ENCODE data around the gene MPZL1. TPM values are rescaled to one million over a fixed set of nuclear protein-coding genes. Genes with fewer than 3 reads are reported as not detected.

Gene MPZL1
- total RNA-seq: 10 to 100 TPM; 12.5 to 14.1 TPM

DNA sequence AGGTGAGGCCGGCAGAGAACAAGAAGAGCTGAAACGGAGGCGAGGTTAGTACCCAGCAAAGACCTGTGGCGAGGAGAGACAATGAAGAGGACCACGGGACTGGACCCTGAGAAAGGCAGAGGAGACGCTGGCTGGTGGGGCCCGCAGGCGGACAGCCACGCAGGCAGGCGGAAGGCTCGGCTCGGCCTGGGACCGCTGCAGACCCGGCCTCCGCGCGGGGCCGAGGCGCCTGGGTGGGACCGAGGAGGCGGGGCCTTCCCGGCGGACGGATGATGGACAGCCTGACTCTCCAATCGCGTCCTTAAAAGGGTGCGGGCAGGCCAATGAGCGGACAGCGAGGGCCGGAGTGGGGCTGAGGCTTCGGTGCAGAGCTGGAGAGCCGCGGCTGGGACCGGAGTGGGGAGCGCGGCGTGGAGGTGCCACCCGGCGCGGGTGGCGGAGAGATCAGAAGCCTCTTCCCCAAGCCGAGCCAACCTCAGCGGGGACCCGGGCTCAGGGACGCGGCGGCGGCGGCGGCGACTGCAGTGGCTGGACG is at the start of gene MPZL1:
MPZL1 (plus strand) TSS at position 366 of the 535 bp plus-strand sequence. CDS start 170 bp downstream, outside the sequence.
- ChIA-PET POLR2A (interaction anchor here (0.5 kb wide), 1 partner anchor 195 kb away, joined by 6 read pairs; no protein-coding TSS in a partner anchor), CTCF (interaction anchor here (1.0 kb wide), 1 partner anchor 8 kb away, joined by 3 read pairs; no protein-coding TSS in a partner anchor)
- H3K36me3 Mint-ChIP-seq (ENCODE audit: low read depth): peaks cover 5% of the 10 kb centered on the region
- peaks cover 67% of the 10 kb centered on the region for H3K4me1 Mint-ChIP-seq
- H3K27me3 Mint-ChIP-seq: no peaks in the 10 kb centered on the region
- H3K9me3 Mint-ChIP-seq: no peaks in the 10 kb centered on the region
- H3K27ac Mint-ChIP-seq: peak within 1 kb of the TSS; percentile 88
- H3K4me3 Mint-ChIP-seq: peak within 1 kb of the TSS; percentile 89
- peak; percentile 93 for DNase-seq

GRCh38 chr1:167672831-167673230 is 49.0 kb upstream of the MPZL1 start:
- Mint-ChIP-seq H3K36me3 (ENCODE audit: low read depth) (peaks cover 79% of the 10 kb centered on the region), H3K4me3 (no peak overlapping the region), H3K27me3 (no peaks in the 10 kb centered on the region), H3K27ac (no peak overlapping the region), H3K9me3 (no peaks in the 10 kb centered on the region), H3K4me1 (peaks cover 64% of the 10 kb centered on the region)
- CTCF ChIA-PET: interaction anchor here (0.5 to 1.2 kb wide), 5 partner anchors 23 to 83 kb away, joined by 3 to 4 read pairs (median 3); no protein-coding TSS in a partner anchor
- no peak for DNase-seq
- POLR2A ChIA-PET: no interaction called here

DNA sequence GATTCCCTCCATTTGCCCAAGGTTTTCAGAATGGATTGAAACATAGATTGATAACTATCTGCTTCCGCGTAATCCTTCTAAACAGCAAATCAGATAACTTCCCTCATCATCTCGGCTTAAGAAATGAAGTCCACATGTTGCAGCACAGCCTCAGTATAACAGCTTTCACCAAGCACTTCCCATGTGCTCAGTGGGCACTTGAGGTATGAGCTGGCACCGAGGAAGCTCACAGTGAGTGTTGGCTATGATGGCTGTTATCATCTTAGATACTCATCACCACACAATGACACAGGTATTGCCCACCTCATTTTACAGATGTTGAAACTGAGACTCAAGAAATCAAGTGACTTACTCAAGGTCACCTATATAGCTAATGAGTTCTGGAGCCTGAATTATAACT is 48.5 kb upstream of the MPZL1 start:
- ChIA-PET CTCF (interaction anchor here (0.5 to 1.2 kb wide), 5 partner anchors 23 to 84 kb away, joined by 3 to 4 read pairs (median 3); no protein-coding TSS in a partner anchor), POLR2A (no interaction called here)
- DNase-seq: no peak
- Mint-ChIP-seq H3K27me3 (no peaks in the 10 kb centered on the region), H3K36me3 (ENCODE audit: low read depth) (peaks cover 78% of the 10 kb centered on the region), H3K4me3 (no peak overlapping the region), H3K9me3 (no peaks in the 10 kb centered on the region), H3K27ac (no peak overlapping the region), H3K4me1 (peaks cover 63% of the 10 kb centered on the region)

DNA sequence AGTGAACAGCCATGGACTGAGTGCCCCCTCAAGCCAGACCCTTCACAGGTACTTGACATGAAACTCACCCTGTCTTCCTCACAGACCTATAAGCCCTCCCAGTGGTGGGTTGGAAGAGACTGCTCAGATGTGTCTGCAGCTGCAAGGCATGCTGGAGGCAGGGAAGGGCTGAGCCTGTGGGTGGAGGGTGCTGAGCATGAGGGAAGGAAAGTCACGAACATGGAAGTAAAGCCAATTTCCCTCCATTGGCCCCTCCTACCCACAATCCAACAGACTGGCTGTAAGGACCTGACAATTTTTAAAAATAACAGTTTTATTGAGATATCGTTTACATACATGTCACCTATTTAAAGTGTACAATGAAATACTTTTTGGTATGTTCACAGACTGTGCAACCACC is 47.6 kb upstream of the MPZL1 start:
- peaks cover 55% of the 10 kb centered on the region for H3K4me1 Mint-ChIP-seq
- H3K27ac Mint-ChIP-seq: no peak overlapping the region
- H3K4me3 Mint-ChIP-seq: no peak overlapping the region
- POLR2A ChIA-PET: no interaction called here
- no peaks in the 10 kb centered on the region for H3K9me3 Mint-ChIP-seq
- CTCF ChIA-PET: interaction anchor here (1.2 kb wide), 1 partner anchor 41 kb away, joined by 3 read pairs; no protein-coding TSS in a partner anchor
- no peak for DNase-seq
- H3K27me3 Mint-ChIP-seq: no peaks in the 10 kb centered on the region
- H3K36me3 Mint-ChIP-seq (ENCODE audit: low read depth): peaks cover 70% of the 10 kb centered on the region

DNA sequence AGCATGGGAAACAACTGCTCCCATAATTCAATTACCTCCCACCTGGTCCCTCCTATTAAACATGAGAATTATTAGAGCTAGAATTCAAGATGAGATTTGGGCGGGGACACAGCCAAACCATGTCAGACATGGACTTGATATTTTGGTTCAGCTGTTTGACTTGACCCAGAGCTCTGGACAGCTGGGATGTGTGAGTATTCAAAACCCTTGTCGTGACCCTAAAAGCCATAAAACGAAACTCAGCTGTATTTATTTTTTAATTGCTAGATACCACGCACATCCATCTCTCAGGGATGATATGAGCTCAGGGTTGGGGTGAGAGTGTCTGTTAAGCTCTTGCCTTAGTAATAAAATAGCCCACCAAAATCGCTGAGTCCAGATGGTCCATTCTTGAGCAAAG is 46.3 kb upstream of the MPZL1 start:
- POLR2A ChIA-PET: interaction anchor here (0.6 kb wide), 1 partner anchor 73 kb away, joined by 6 read pairs; no protein-coding TSS in a partner anchor
- Mint-ChIP-seq H3K36me3 (ENCODE audit: low read depth) (peaks cover 57% of the 10 kb centered on the region), H3K27me3 (no peaks in the 10 kb centered on the region), H3K9me3 (no peaks in the 10 kb centered on the region), H3K4me3 (no peak overlapping the region), H3K4me1 (peaks cover 49% of the 10 kb centered on the region), H3K27ac (no peak overlapping the region)
- no peak for DNase-seq
- CTCF ChIA-PET: interaction anchor here (0.9 to 2.4 kb wide), 5 partner anchors 9 to 122 kb away, joined by 3 to 7 read pairs (median 3); partner anchors contain the start of gene CREG1

DNA sequence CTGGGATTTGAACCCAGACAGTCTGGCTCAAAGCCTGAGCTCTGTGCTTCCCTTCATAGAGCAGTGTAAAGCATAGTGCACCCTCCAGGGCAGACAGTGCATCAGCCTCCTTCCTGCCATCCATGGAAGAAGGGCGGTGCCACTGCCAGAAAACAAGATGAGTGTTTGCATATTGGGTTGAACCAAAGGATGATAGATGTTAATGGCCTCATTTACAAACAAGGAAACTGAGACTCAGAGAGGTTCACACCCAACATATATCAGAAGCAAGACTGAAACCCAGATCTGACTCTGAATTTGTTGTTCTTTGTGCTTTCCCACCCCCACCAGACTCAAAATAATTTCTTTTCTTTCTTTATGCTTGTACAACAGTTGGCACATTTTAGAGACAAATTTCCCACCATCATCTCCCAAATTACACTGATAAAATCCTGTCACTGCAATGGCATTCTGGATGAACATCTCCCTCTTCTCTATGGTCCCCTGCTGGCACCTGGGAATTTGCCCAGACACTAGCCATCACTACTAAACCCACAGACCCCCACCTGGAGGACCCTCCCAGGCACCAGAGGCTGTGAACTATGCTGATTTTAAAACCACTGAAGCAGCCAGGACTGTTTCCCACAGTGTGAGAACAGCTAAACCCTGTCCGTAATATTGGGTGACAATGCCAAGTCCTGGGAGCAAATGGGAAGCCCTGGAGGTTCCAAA is 45.4 kb upstream of the MPZL1 start:
- H3K9me3 Mint-ChIP-seq: no peaks in the 10 kb centered on the region
- ChIA-PET POLR2A (no interaction called here), CTCF (interaction anchor here (0.7 to 2.4 kb wide), 4 partner anchors 9 to 30 kb away, joined by 3 to 7 read pairs (median 3); no protein-coding TSS in a partner anchor)
- H3K4me3 Mint-ChIP-seq: no peak overlapping the region
- no peak for DNase-seq
- peaks cover 52% of the 10 kb centered on the region for H3K36me3 Mint-ChIP-seq (ENCODE audit: low read depth)
- no peaks in the 10 kb centered on the region for H3K27me3 Mint-ChIP-seq
- peaks cover 40% of the 10 kb centered on the region for H3K4me1 Mint-ChIP-seq
- peak overlapping the region; percentile 32 for H3K27ac Mint-ChIP-seq

DNA sequence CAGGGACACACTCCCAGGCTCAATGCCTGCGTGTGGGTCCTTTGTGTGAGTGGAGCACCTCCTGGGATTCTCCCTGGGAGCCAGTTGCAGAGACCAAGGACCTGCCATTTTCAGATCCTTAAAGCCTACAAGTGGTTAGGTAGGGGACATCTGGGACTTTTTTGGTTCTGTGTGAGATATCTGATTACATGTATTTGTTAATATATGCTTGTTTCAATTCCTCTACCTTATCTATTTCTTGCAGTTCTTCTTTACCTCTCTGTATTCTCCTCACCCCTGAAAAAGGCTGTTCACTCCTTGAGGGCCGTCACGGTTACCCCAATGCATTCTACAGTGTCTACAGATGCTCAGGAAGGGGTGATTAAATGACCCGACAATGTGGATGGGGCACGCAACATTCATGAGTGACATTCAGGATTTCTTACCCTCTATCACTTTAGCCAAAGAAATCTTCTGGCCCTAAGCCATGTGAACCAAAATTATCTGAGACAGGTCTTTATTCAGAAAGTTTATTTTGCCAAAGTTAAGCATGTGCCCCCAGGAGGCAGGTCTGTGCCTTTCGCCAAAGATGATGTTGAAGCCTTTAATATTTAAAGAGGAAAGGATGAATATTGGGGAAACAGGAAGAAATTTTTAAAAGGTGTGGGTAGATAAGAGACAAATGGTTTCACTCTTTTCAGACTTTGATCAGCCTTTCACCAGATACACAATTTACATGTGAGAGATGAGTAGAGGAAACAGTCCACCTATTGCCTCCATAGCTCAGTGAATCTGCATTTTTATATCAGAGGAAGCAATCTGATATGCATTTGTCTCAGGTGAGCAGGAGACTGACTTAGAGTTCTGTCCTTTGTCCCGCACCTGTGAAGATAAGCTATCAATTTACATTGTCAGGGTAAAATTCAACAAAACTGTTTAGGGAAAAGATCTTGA is 44.6 kb upstream of the MPZL1 start:
- H3K9me3 Mint-ChIP-seq: no peaks in the 10 kb centered on the region
- POLR2A ChIA-PET: no interaction called here
- peaks cover 48% of the 10 kb centered on the region for H3K36me3 Mint-ChIP-seq (ENCODE audit: low read depth)
- CTCF ChIA-PET: interaction anchor here (1.1 to 2.4 kb wide), 2 partner anchors 10 to 11 kb away, joined by 4 to 7 read pairs; no protein-coding TSS in a partner anchor
- no peak overlapping the region for H3K27ac Mint-ChIP-seq
- peaks cover 33% of the 10 kb centered on the region for H3K4me1 Mint-ChIP-seq
- H3K27me3 Mint-ChIP-seq: no peaks in the 10 kb centered on the region
- no peak for DNase-seq
- H3K4me3 Mint-ChIP-seq: no peak overlapping the region

GRCh38 chr1:167678422-167678821 is 43.4 kb upstream of the MPZL1 start:
- no peak overlapping the region for H3K4me3 Mint-ChIP-seq
- H3K9me3 Mint-ChIP-seq: no peaks in the 10 kb centered on the region

DNA sequence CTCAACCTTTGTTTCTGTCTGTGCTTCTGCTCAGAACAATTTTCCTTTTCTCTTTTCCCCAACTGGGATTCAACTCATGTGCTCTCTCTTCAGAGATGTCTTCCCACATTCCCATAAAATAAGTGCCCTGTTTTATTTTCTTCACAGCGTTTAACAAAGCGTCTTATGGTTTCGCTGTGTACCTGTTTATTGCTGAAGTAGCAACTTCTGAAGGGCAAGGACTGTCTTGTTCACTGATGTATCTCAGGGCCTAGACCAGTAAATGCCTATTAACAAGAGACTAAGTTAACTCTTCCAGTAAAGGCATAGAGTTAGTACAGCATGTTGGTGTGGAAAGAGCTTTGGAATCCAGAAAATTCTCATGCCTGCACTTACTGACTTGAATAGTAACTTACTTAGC is 42.9 kb upstream of the MPZL1 start:
- CTCF ChIA-PET: interaction anchor here (1.1 kb wide), 1 partner anchor 79 kb away, joined by 3 read pairs; no protein-coding TSS in a partner anchor
- no peak for DNase-seq
- Mint-ChIP-seq H3K27ac (no peak overlapping the region), H3K27me3 (no peaks in the 10 kb centered on the region), H3K9me3 (no peaks in the 10 kb centered on the region), H3K36me3 (ENCODE audit: low read depth) (peaks cover 46% of the 10 kb centered on the region), H3K4me3 (no peak overlapping the region), H3K4me1 (peaks cover 20% of the 10 kb centered on the region)
- POLR2A ChIA-PET: no interaction called here

More at GRCh38 chr1:167678422-167678821, 43.4 kb upstream of the MPZL1 start:
- no peak for DNase-seq
- H3K4me1 Mint-ChIP-seq: peaks cover 24% of the 10 kb centered on the region
- no peaks in the 10 kb centered on the region for H3K27me3 Mint-ChIP-seq
- POLR2A ChIA-PET: no interaction called here
- H3K36me3 Mint-ChIP-seq (ENCODE audit: low read depth): peaks cover 46% of the 10 kb centered on the region
- CTCF ChIA-PET: interaction anchor here (1.1 kb wide), 1 partner anchor 78 kb away, joined by 3 read pairs; no protein-coding TSS in a partner anchor
- no peak overlapping the region for H3K27ac Mint-ChIP-seq

- DNase-seq: no peak
- Mint-ChIP-seq H3K9me3 (no peaks in the 10 kb centered on the region), H3K27ac (no peak overlapping the region), H3K4me1 (peaks cover 18% of the 10 kb centered on the region), H3K27me3 (no peaks in the 10 kb centered on the region), H3K4me3 (no peak overlapping the region), H3K36me3 (ENCODE audit: low read depth) (peaks cover 46% of the 10 kb centered on the region)
- ChIA-PET CTCF (interaction anchor here (1.9 kb wide), 1 partner anchor 11 kb away, joined by 6 read pairs; no protein-coding TSS in a partner anchor), POLR2A (no interaction called here)
Observed at GRCh38 chr1:167679714-167680113, 42.1 kb upstream of the MPZL1 start.

- no peaks in the 10 kb centered on the region for H3K9me3 Mint-ChIP-seq
- H3K4me1 Mint-ChIP-seq: peaks cover 13% of the 10 kb centered on the region
- H3K27ac Mint-ChIP-seq: no peak overlapping the region
- no peaks in the 10 kb centered on the region for H3K27me3 Mint-ChIP-seq
- DNase-seq: no peak
- H3K36me3 Mint-ChIP-seq (ENCODE audit: low read depth): peaks cover 50% of the 10 kb centered on the region
- H3K4me3 Mint-ChIP-seq: no peak overlapping the region
- ChIA-PET CTCF (interaction anchor here (1.0 to 1.9 kb wide), 4 partner anchors 10 to 80 kb away, joined by 3 to 6 read pairs (median 4); no protein-coding TSS in a partner anchor), POLR2A (no interaction called here)
Observed at GRCh38 chr1:167681024-167681423, 40.8 kb upstream of the MPZL1 start.

- H3K27me3 Mint-ChIP-seq: no peaks in the 10 kb centered on the region
- POLR2A ChIA-PET: no interaction called here
- H3K36me3 Mint-ChIP-seq (ENCODE audit: low read depth): peaks cover 51% of the 10 kb centered on the region
- H3K4me3 Mint-ChIP-seq: no peak overlapping the region
- no peaks in the 10 kb centered on the region for H3K9me3 Mint-ChIP-seq
- no peak overlapping the region for H3K27ac Mint-ChIP-seq
- DNase-seq: no peak
- H3K4me1 Mint-ChIP-seq: peaks cover 9% of the 10 kb centered on the region
- CTCF ChIA-PET: interaction anchor here (1.0 to 1.9 kb wide), 3 partner anchors 9 to 80 kb away, joined by 3 to 6 read pairs (median 3); no protein-coding TSS in a partner anchor
Observed at GRCh38 chr1:167681451-167682098, 40.2 kb upstream of the MPZL1 start.

Measured in activated CD4-positive, alpha-beta T cell treated with anti-CD3 and anti-CD28 coated beads, Interleukin-2, amount 10 ng/mL, durations not matched to agents 7 days and 5 days (primary cell).